ENCODE measurements around the gene TTC22.
"Not testable (repeated sequence)": the region's sequence is repeated elsewhere in the genome, so short reads cannot be mapped to it uniquely, and the experiment has no call there.

TTC22 gene

GRCh38 chr1:54786778-54787177 is 14.3 kb downstream of the TTC22 start:
- DNase-seq (ENCODE audit: low read depth) = no peak

- no peak for DNase-seq (ENCODE audit: low read depth)
These were observed 17.1 kb downstream of the TTC22 start for GRCh38 chr1:54784066-54784465.

GRCh38 chr1:54782588-54782987 is 18.5 kb downstream of the TTC22 start:
- DNase-seq (ENCODE audit: low read depth) = no peak

- DNase-seq (ENCODE audit: low read depth) = no peak
These were observed 19.0 kb downstream of the TTC22 start for GRCh38 chr1:54782156-54782555.

- DNase-seq (ENCODE audit: low read depth) = no peak
These were observed 19.9 kb downstream of the TTC22 start for GRCh38 chr1:54781023-54781723.

DNA sequence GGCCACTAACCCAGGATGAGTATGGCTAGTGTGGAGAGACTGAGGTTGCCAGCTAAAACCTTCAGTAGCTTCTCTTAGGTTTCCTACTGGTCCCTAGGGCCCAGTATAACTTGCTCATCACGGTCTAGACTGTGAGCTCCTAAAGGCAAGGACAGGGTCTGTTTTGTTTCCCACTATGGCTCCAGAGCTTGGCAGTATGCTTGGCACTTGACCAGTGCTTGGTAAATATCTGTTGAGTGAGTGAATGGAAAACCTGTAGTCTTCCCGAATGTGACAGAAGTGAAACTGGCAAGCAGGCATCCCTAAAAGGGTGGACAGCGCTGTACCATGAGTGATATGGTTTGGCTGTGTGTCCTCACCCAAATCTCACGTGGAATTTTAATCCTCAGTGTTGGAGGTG is 23.7 kb downstream of the TTC22 start:
- DNase-seq (ENCODE audit: low read depth) = no peak

- no peak for DNase-seq (ENCODE audit: low read depth)
These were observed 24.1 kb downstream of the TTC22 start for GRCh38 chr1:54777011-54777410.

GRCh38 chr1:54775828-54776721 is 25.0 kb downstream of the TTC22 start:
- not testable (repeated sequence) for DNase-seq (ENCODE audit: low read depth)

DNA sequence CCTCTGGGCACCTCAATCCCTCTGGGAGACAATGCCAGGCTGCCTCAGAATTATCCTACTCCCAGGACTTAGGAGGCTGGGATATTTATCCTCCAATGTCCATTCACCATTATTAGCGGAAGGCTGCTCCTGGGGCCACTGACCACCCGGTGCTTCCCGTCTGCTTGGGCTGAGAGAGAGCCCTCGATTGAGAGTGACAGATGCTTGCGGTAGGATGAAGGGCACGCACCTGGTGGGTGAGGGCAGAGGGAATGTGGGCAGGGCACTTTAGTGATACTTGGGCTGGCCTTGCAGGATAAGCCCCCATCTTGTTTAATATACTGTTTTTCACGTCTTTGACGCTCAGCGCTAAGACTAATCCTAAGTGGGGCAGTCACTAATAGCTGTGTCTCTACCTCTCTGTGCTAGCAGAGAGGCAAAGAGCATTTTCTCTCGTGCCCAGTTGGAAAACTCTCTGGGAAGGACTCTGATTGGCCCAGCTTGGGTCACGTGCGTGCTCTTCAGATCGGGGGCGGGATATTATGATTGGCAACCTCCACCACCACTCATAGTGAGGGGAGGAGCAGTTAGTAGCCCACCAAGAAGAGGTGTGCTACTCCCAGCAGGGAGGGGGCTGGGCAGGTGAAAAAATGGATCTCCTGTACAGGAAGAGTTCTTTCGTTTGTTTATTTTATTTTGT is 26.2 kb downstream of the TTC22 start:
- no peak for DNase-seq (ENCODE audit: low read depth)

- DNase-seq (ENCODE audit: low read depth) = no peak
These were observed 28.2 kb downstream of the TTC22 start for GRCh38 chr1:54772951-54773350.

DNA sequence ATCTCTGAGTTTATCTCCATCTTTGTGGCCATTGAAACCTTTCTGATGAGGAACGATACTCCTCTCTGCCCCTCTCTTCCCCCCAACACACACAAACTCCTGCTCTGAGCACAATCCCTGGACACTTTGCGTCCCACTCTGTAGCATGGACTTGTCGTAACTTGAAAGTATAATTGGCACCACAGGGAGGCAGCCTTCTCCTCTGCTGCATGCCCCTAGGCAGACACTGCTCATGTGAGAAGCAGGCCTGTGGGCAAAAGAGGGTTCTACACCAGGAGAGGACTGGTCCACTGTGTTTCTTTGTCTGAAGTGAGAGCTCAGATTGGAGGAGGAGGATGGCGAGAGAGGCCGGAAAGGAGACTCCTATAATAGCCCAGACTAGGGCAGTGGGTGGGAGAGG is 33.0 kb downstream of the TTC22 start:
- DNase-seq (ENCODE audit: low read depth) = no peak

GRCh38 chr1:54767526-54767925 is 33.6 kb downstream of the TTC22 start:
- DNase-seq (ENCODE audit: low read depth) = no peak

DNA sequence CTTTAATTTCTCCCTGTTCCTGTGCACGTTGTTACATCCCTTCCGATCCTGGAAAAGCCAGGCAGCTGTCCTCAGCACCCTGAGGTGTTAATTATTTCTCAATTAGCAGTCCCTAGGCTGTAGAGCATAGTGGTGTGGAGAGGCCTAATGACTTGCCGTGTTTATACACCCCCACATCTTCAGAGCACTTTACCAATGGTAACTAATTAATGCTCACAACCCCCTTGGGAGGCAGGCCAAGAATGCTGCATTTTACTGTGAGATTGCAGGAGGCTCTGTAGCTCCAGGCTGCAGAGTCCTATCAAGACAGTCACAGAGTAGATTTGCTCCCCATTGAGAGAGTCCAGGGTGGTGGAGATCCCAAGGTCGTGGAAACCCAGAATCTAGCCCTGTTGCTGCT is 34.4 kb downstream of the TTC22 start:
- DNase-seq (ENCODE audit: low read depth) = no peak

- DNase-seq (ENCODE audit: low read depth) = no peak
These were observed 36.1 kb downstream of the TTC22 start for GRCh38 chr1:54764922-54765561.

- DNase-seq (ENCODE audit: low read depth) = peak; percentile 93
These were observed 36.8 kb downstream of the TTC22 start, which contains the start of gene PARS2 for GRCh38 chr1:54764133-54764921. PARS2 (minus strand) TSS chr1:54764523; CDS start chr1:54759161, 5,362 bp downstream.

- no peak for DNase-seq (ENCODE audit: low read depth)
These were observed 37.3 kb downstream of the TTC22 start for GRCh38 chr1:54763816-54764132.

- no peak for DNase-seq (ENCODE audit: low read depth)
These were observed 42.3 kb downstream of the TTC22 start for GRCh38 chr1:54758678-54759348.

DNA sequence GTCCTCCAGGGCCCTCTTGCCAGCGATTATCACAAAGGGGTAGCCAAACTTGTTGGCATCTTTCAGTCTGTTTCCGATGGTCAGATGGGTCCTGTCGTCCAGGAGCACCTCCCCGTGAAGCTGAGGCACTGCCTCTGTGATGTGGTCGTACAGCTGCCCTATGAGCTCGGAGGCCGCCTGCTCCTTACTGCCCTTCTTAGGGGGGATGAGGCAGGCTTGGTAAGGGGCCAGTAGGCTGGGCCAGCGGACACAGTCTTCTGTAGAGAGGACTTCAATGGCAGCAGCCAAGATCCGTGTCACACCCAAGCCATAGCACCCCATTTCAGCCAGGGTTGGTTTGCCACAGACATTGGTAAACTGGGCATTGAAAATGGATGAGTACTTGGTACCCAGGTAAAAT is 43.3 kb downstream of the TTC22 start:
- no peak for DNase-seq (ENCODE audit: low read depth)

- DNase-seq (ENCODE audit: low read depth) = no peak
These were observed 46.4 kb downstream of the TTC22 start for GRCh38 chr1:54754486-54755285.

- no peak for DNase-seq (ENCODE audit: low read depth)
These were observed 47.1 kb downstream of the TTC22 start for GRCh38 chr1:54754045-54754444.

Data from activated T-cell treated with anti-CD3 and anti-CD28 coated beads for 1 hour (primary cell).